ENCODE results near the gene PDE4D.

DNA sequence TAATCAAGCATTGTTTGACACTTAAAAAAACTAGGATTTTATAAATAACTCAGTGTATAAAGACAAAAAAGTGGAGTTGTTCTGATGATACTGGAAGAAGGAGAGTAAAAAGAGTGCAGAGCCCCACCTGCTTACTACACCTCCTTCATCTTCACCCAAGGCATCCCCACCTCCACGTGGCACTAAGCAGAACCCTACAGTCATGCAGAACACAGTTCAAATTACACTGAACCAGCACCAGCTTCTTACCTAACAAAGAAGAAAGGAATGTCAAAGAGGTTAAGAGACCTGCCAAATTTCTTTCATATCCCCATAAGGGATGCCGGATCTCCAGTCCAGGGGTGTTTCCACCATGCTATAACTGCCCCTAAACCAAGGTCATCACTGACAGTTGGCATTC is 55.5 kb downstream of the PDE4D start:
- no peak for TF ChIP-seq POLR2A (IDR thresholded peaks at IDR 0.05)
- TF ChIP-seq, protein P1, sequence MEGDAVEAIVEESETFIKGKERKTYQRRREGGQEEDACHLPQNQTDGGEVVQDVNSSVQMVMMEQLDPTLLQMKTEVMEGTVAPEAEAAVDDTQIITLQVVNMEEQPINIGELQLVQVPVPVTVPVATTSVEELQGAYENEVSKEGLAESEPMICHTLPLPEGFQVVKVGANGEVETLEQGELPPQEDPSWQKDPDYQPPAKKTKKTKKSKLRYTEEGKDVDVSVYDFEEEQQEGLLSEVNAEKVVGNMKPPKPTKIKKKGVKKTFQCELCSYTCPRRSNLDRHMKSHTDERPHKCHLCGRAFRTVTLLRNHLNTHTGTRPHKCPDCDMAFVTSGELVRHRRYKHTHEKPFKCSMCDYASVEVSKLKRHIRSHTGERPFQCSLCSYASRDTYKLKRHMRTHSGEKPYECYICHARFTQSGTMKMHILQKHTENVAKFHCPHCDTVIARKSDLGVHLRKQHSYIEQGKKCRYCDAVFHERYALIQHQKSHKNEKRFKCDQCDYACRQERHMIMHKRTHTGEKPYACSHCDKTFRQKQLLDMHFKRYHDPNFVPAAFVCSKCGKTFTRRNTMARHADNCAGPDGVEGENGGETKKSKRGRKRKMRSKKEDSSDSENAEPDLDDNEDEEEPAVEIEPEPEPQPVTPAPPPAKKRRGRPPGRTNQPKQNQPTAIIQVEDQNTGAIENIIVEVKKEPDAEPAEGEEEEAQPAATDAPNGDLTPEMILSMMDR (IDR thresholded peaks at IDR 0.05), result no peak

Data from esophagus squamous epithelium (tissue), 4 donors.